Nephron (organoid): Measurements from ENCODE around the gene TMEM72.
A peak's percentile ranks its signal among the peaks of the same experiment; 100 is the strongest.

Experiments
- H3K27ac Mint-ChIP-seq, 3 experiments: 2 replicates each; pipeline ENCODE4 v1.8.0; 2020; ENCODE audit warnings: mixed read lengths in 3 of 3, mild to moderate bottlenecking in 2 of 3, moderate library complexity in 1 of 3
- H3K27me3 Mint-ChIP-seq: 2 replicates; pipeline ENCODE4 v1.8.0; 2021; ENCODE audit warnings: low read depth, mild to moderate bottlenecking, moderate library complexity, mixed read lengths
- H3K36me3 Mint-ChIP-seq: 2 replicates; pipeline ENCODE4 v1.8.0; 2020; ENCODE audit warnings: low read depth, mixed read lengths
- H3K4me1 Mint-ChIP-seq: 2 replicates; pipeline ENCODE4 v1.8.0; 2020; ENCODE audit warnings: mixed read lengths
- H3K4me3 Mint-ChIP-seq, 3 experiments: 2 replicates each; pipeline ENCODE4 v1.8.0; 2020; ENCODE audit warnings: mild to moderate bottlenecking in 3 of 3, mixed read lengths in 3 of 3, moderate library complexity in 2 of 3
- H3K9me3 Mint-ChIP-seq: 2 replicates; pipeline ENCODE4 v1.8.0; 2020; ENCODE audit warnings: mixed read lengths
- CTCF ChIP-seq, 3 experiments: fragments of 200-600 bp; sonication (generic); IDR thresholded peaks; one replicate each; pipeline ENCODE4 v1.5.0; 2021; ENCODE audit warnings: antibody characterized with exemption in 3 of 3; ENCODE audit not compliant: unreplicated experiment in 3 of 3

Gene TMEM72

DNA sequence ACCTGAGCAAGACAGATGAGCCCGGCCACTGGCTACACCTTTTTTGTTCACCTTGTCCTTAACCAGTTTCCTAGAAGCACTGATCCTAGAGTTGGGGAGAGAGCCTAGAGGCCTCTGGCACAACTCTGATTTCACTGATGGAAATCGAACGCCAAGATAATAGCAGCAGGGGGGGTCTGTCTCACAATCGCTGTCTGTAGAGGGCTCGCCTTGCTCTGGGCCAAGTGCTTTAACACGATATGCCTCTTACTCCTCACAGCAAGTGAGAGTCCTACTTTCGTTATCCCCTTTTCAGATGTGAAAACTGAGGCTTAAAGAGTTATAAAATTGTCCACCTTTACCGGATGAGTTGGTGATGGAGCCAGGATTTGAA, 48.9 kb downstream of the TMEM72 start:
- H3K36me3 Mint-ChIP-seq, result peaks cover 12% of the 10 kb centered on the region
- no peaks in the 10 kb centered on the region for H3K27me3 Mint-ChIP-seq
- H3K9me3 Mint-ChIP-seq, result no peaks in the 10 kb centered on the region
- H3K4me3 Mint-ChIP-seq, result peak overlapping the region; percentile 89 to 93 (median 90)
- H3K4me1 Mint-ChIP-seq, result peaks cover 78% of the 10 kb centered on the region
- H3K27ac Mint-ChIP-seq, result peak overlapping the region; percentile 82 to 92 (median 91)
- TF ChIP-seq CTCF (IDR thresholded peaks at IDR 0.05; ENCODE audit: unreplicated experiment in 3 of 3), result no peak

DNA sequence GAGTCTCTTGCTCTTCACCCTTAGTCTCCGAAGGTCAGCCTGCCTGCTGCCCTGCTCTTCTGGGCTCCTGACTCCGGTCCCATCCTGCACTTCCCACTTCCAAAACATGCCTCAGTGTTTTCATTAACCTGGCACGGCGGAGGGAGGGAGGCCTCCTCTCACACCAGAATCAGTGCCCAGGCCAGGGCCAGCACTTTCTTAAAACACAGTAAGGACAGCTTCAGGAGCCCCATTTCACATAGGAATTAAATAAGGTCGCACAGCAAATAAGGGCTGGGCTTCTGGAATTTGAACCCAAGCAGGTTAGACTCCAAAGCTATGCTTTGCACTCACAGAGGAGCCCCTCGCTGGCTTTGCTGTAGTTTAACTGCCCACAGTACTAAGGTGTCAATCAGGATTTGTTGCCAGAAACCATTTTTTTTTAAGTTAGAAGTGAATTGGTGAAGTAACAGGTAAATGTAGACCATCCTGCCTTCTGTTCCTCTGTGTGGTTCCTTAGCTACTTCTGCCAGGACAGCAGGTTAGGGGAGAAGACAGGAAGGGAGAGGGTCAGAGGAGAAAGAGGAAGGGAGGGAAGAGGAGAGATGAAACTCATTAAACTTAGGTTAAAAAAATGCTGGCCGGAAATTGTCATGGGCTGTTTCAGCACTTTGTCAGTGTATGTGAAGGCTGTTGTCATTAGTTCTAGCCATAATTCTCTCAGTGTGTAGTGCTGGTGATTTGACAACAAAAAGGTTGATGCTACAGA, 49.5 kb downstream of the TMEM72 start:
- H3K27ac Mint-ChIP-seq, result peak overlapping the region; percentile 82 to 92 (median 91)
- peaks cover 84% of the 10 kb centered on the region for H3K4me1 Mint-ChIP-seq
- H3K27me3 Mint-ChIP-seq, result no peaks in the 10 kb centered on the region
- no peak for TF ChIP-seq CTCF (IDR thresholded peaks at IDR 0.05; ENCODE audit: unreplicated experiment in 3 of 3)
- peaks cover 12% of the 10 kb centered on the region for H3K36me3 Mint-ChIP-seq
- peak overlapping the region; percentile 89 to 93 (median 90) for H3K4me3 Mint-ChIP-seq
- H3K9me3 Mint-ChIP-seq, result no peaks in the 10 kb centered on the region

DNA sequence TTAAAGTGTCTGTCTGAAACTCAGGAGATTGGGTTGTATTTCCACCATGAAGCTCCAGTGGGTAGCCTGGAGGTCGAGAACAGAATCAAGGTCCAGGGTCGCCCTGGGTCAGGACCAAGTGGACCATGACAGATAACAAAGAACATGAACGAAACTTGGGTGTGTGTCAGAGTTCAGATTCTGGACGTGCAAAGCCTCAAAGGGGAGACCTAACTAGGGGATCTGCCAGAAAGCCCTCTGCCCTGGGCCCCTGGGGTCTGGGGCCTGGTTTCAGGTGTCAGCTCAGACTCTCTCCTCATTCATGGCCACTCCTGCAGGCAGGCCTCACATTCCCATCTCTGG, 50.1 kb downstream of the TMEM72 start:
- peaks cover 86% of the 10 kb centered on the region for H3K4me1 Mint-ChIP-seq
- no peaks in the 10 kb centered on the region for H3K9me3 Mint-ChIP-seq
- no peak for TF ChIP-seq CTCF (IDR thresholded peaks at IDR 0.05; ENCODE audit: unreplicated experiment in 3 of 3)
- H3K4me3 Mint-ChIP-seq, result peak overlapping the region; percentile 89 to 93 (median 90)
- H3K27ac Mint-ChIP-seq, result peak overlapping the region; percentile 82 to 92 (median 91)
- peaks cover 6% of the 10 kb centered on the region for H3K36me3 Mint-ChIP-seq
- H3K27me3 Mint-ChIP-seq, result no peaks in the 10 kb centered on the region

DNA sequence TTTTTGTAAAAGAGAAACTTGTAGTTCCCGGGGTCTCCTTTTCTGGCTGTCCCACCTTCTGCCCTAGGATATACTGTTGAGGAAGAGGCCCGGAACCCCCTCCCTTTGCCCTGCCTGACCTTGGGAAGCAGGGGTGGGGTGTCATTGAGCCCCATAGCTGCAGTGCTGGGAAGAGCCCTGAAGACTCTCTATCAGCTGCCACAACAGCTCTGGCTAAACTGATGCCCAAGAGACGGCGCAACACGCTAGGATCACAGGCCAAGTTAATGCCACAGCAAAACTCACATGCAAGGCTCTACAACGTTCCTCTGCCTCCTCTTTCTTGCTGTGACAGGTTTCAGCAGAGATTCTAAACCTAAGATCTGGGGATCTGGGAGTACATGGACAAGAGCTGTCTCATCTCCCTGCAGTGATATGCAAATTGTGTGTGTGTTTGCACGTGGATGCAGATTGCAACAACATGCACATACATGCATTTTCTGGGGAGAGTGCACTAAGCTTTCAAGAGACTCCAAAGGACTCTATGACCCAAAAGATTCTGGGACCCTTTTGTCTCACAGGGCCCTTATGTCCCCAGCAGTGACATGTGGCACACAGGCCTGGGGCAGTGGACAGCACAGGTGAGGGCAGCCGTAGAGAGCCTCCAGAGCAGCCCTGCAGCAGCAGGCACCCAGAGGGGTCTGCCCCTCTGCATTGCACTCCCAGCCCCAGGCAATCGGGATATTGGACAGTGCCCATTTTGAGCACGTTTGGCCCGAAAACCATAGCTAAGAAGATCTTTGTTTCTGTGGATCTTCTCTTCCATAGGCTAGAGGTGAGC, 51.0 kb downstream of the TMEM72 start:
- peak overlapping the region; percentile 91 to 96 (median 92) for H3K27ac Mint-ChIP-seq
- H3K36me3 Mint-ChIP-seq, result no peaks in the 10 kb centered on the region
- H3K9me3 Mint-ChIP-seq, result no peaks in the 10 kb centered on the region
- H3K4me3 Mint-ChIP-seq, result peak overlapping the region; percentile 89 to 93 (median 90)
- TF ChIP-seq CTCF (IDR thresholded peaks at IDR 0.05; ENCODE audit: unreplicated experiment in 3 of 3), result no peak
- H3K4me1 Mint-ChIP-seq, result peaks cover 90% of the 10 kb centered on the region
- no peaks in the 10 kb centered on the region for H3K27me3 Mint-ChIP-seq

- peak overlapping the region; percentile 91 to 96 (median 92) for H3K27ac Mint-ChIP-seq
Measured at GRCh38 chr10:44962870-44963738, 52.0 kb downstream of the TMEM72 start.

More at GRCh38 chr10:44962870-44963738, 52.0 kb downstream of the TMEM72 start:
- Mint-ChIP-seq H3K27me3 (no peaks in the 10 kb centered on the region), H3K4me3 (peak overlapping the region; percentile 67 to 93 (median 89)), H3K9me3 (no peaks in the 10 kb centered on the region), H3K36me3 (no peaks in the 10 kb centered on the region), H3K4me1 (peaks cover 93% of the 10 kb centered on the region)
- peak in 2 of 3 experiments; percentile 25 to 27 for TF ChIP-seq CTCF (IDR thresholded peaks at IDR 0.05; ENCODE audit: unreplicated experiment in 3 of 3)
